HG03045 (cell line): ENCODE results near the gene PCGF5.
"Not testable (repeated sequence)": the region's sequence is repeated elsewhere in the genome, so short reads cannot be mapped to it uniquely, and the experiment has no call there.

Source experiments
- ATAC-seq: cut with Tn5 transposase; IDR thresholded peaks from one replicate; pipeline ENCODE4 v1.9.1; 2021; ENCODE audit warnings: mild to moderate bottlenecking, moderate library complexity; ENCODE audit not compliant: unreplicated experiment

Gene PCGF5

DNA sequence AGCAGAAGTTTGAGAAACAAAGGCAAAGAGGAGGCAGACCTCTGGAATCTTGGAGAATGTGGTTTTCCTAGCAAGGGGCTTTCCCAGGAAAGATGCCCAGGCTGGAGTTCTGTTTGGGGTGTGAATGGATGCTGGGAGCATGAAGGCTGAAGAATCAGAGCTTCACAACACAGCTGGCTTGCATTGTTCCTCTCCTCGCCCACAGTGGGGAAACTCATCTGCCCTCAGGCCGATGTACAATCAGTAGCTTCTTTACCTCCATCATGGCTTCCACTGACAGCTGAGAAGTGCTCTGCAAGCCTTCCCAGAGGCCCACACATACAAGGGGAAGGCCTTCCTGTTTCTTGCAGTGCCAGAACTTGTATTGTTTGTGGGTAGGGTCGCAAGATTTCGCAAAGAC, 98.9 kb downstream of the PCGF5 start:
- ATAC-seq: no peak

DNA sequence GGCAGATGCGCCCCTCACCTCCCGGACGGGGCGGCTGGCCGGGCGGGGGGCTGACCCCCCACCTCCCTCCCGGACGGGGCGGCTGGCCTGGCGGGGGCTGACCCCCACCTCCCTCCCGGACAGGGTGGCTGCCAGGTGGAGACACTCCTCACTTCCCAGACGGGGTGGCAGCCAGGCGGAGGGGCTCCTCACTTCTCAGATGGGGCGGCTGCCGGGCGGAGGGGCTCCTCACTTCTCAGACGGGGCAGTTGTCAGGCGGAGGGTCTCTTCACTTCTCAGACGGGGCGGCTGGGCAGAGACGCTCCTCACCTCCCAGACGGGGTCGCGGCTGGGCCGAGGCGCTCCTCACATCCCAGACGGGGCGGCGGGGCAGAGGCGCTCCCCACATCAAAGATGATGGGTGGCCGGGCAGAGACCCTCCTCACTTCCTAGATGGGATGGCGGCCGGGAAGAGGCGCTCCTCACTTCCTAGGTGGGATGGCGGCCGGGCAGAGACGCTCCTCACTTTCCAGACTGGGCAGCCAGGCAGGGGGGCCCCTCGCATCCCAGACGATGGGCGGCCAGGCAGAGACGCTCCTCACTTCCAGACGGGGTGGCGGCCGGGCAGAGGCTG, 102.9 kb downstream of the PCGF5 start:
- ATAC-seq: not testable (repeated sequence)

DNA sequence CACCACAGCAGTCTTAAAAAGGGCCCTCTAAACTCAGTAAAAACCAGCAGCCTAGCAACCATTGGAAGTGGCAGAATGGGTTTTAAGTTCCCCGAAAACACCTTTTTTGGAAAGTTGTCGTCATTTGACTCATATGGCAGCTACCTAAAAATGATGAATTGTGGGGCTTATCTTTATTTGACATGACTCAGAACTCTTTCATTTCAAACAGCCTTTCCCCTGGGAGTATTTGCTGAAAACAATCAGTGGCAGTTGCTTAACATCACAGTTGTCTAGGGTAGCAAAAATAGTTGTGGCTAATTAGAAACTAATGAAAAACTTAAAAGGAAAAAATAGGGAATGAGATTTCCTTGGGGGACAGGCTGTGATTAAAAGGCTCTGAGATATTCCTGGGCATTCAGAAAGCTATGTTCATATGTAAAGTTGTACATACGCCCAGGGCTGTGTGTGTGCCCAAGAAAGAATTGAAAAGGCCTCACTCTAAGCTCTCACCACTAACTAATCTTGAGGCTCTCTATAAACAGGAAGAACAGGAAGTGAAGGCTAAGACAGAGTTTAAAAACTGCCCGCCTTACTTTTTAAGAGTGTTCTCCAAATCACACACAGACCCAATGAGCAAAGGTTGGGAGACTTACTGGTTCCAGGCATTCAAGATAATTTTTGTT, 108.0 kb downstream of the PCGF5 start:
- no peak for ATAC-seq
